ENCODE data around the gene FCN3. TPM values are rescaled to one million over a fixed set of nuclear protein-coding genes. Genes with fewer than 3 reads are reported as not detected.

FCN3 gene
- total RNA-seq, 1 donor from 2014 or later = 13.2 TPM

GRCh38 chr1:27363766-27364695, 10.6 kb downstream of the FCN3 start:
- TF ChIP-seq CTCF (IDR thresholded peaks at IDR 0.05) = no peak
- peaks cover 54 to 59% of the 10 kb centered on the region in 2 donors for H3K36me3 ChIP-seq
- intact Hi-C loops (cut with DNase I) = loop anchor here (2.0 to 10.0 kb wide), 2 partner anchors 361 to 1761 kb away; partner anchors contain the start of genes FAM76A and TMEM200B
- no peaks in the 10 kb centered on the region for H3K9me3 ChIP-seq
- peaks cover 21 to 23% of the 10 kb centered on the region in 2 donors for H3K4me1 ChIP-seq
- DNase-seq (ENCODE audit: low spot score in 2 of 2) = no peak
- H3K4me3 ChIP-seq = peak overlapping the region in 1 of 2 donors; percentile 96
- no peaks in the 10 kb centered on the region for H3K27me3 ChIP-seq
- H3K27ac ChIP-seq = peak overlapping the region; percentile 97 to 99

- intact Hi-C loops (cut with DNase I) = loop anchor here (10.0 kb wide), 1 partner anchor 1763 kb away; the partner anchor contains the start of gene TMEM200B
- DNase-seq (ENCODE audit: low spot score in 2 of 2) = no peak
- H3K27me3 ChIP-seq = no peaks in the 10 kb centered on the region
- peaks cover 11% of the 10 kb centered on the region in 2 donors for H3K4me1 ChIP-seq
- H3K4me3 ChIP-seq = no peak overlapping the region
- H3K36me3 ChIP-seq = peaks cover 79 to 84% of the 10 kb centered on the region in 2 donors
- no peak overlapping the region for H3K27ac ChIP-seq
- no peaks in the 10 kb centered on the region for H3K9me3 ChIP-seq
- TF ChIP-seq CTCF (IDR thresholded peaks at IDR 0.05) = no peak
Observed at GRCh38 chr1:27361553-27361952, 13.1 kb downstream of the FCN3 start.

GRCh38 chr1:27361044-27361402, 13.6 kb downstream of the FCN3 start:
- DNase-seq (ENCODE audit: low spot score in 2 of 2) = no peak
- H3K4me1 ChIP-seq = peaks cover 11% of the 10 kb centered on the region in 2 donors
- H3K4me3 ChIP-seq = no peak overlapping the region
- no peaks in the 10 kb centered on the region for H3K27me3 ChIP-seq
- H3K36me3 ChIP-seq = peaks cover 84 to 89% of the 10 kb centered on the region in 2 donors
- no peaks in the 10 kb centered on the region for H3K9me3 ChIP-seq
- H3K27ac ChIP-seq = no peak overlapping the region
- intact Hi-C loops (cut with DNase I) = loop anchor here (10.0 kb wide), 1 partner anchor 1764 kb away; the partner anchor contains the start of gene TMEM200B
- TF ChIP-seq CTCF (IDR thresholded peaks at IDR 0.05) = no peak

- Histone ChIP-seq H3K27me3 (no peaks in the 10 kb centered on the region), H3K27ac (no peak overlapping the region), H3K4me3 (no peak overlapping the region), H3K36me3 (peaks cover 90 to 95% of the 10 kb centered on the region in 2 donors), H3K9me3 (no peaks in the 10 kb centered on the region), H3K4me1 (peaks cover 11% of the 10 kb centered on the region in 2 donors)
- TF ChIP-seq CTCF (IDR thresholded peaks at IDR 0.05) = no peak
- DNase-seq (ENCODE audit: low spot score in 2 of 2) = no peak
- intact Hi-C loops (cut with DNase I) = loop anchor here (10.0 kb wide), 1 partner anchor 1764 kb away; the partner anchor contains the start of gene TMEM200B
Observed at GRCh38 chr1:27360159-27361043, 14.2 kb downstream of the FCN3 start.

- TF ChIP-seq CTCF (IDR thresholded peaks at IDR 0.05) = no peak
- Histone ChIP-seq H3K27ac (no peak overlapping the region), H3K27me3 (no peaks in the 10 kb centered on the region), H3K36me3 (peaks cover 96 to 100% of the 10 kb centered on the region in 2 donors), H3K4me3 (no peak overlapping the region), H3K9me3 (no peaks in the 10 kb centered on the region), H3K4me1 (peaks cover 7% of the 10 kb centered on the region in 2 donors)
- no peak for DNase-seq (ENCODE audit: low spot score in 2 of 2)
- intact Hi-C loops (cut with DNase I) = loop anchor here (10.0 kb wide), 2 partner anchors 125 to 1765 kb away; partner anchors contain the start of genes TMEM200B and WDTC1
Observed at GRCh38 chr1:27359822-27360158, 14.8 kb downstream of the FCN3 start.
